M059J (cell line): ENCODE data around the gene NPAS4. TPM values are rescaled to one million over a fixed set of nuclear protein-coding genes. Genes with fewer than 3 reads are reported as not detected.
"Not testable (repeated sequence)": the region's sequence is repeated elsewhere in the genome, so short reads cannot be mapped to it uniquely, and the experiment has no call there.

Experiments
- DNase-seq: peaks from one replicate; pipeline ENCODE4 v3.0.0-alpha.2; 2012; ENCODE audit warnings: low read depth
- total RNA-seq: library from RNA; depleted of rRNA; stranded (reverse); fragments of >200 nt; shearing (Covaris generic); gene quantifications from 2 replicates; pipeline ENCODE4 v1.2.3, GENCODE V29; 2014; rRNA removed

The NPAS4 gene
- not detected in 2 replicates for total RNA-seq

GRCh38 chr11:66420671-66421476 is at the start of gene NPAS4:
Gene NPAS4, plus strand, starts transcription at chr11:66421035. Its CDS starts 145 bp downstream, at chr11:66421180.
- DNase-seq: no peak

DNA sequence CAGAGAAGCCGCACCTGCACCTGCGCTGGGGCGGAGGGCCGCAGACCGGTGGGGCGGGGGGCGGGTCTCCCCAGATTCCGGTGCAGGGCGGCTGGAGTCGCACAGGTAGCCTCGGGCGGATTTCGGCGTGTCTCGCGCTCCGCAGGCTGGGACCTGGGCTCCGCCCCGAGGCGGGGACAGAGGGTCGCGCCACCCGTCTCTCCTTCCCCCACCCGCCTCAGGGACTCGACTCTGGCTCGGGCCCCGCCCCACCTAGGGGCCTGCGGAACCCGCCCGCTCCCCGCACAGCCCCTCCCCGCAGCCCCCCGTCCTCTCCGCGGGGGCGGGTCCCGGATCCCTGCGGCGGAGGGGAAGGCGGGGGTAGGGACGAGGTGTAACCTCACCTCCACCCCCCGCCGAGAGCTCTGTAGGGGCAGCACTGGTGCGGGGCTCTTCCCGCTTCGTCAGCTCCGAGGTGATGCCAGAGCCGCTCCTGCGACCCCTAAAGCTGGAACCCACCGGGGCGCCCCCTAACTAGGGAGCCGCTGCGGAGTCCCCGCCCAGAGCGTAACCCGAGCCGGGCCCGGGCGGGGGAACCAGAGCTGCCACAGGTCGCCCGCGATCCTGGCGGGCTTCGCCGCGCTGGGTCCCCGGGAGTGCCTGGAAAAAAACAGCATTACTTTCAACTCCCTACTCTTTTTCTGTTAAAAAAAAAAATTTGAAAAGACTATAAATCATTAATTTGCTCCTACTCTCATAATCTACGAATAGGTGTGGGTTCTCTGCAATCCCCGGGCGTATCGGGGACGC is 49.0 kb upstream of the NPAS4 start, which contains the start of gene SLC29A2:
TSS of gene SLC29A2 (minus strand) at position 134 of the 789 bp plus-strand sequence. CDS start 169 bp downstream, outside the sequence.
- DNase-seq: peak; percentile 81

- no peak for DNase-seq
These were observed 47.6 kb upstream of the NPAS4 start for GRCh38 chr11:66373265-66373664.

- DNase-seq: not testable (repeated sequence)
These were observed 47.0 kb upstream of the NPAS4 start for GRCh38 chr11:66373690-66374287.

DNA sequence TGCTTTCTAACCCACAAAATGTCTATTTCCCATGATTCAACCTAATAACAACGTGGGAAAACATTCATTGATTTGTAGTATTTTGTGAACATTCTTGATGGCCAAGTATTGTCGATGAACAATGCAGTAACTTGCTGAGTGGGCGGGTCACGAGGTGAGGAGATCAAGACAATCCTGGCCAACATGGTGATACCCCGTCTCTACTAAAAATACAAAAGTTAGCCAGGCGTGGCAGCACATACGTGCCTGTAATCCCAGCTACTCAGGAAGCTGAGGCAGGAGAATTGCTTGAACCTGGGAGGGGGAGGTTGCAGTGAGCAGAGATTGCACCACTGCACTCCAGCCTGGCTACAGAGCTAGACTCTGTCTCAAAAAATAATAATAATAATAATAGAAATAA is 40.6 kb upstream of the NPAS4 start:
- DNase-seq: not testable (repeated sequence)

DNA sequence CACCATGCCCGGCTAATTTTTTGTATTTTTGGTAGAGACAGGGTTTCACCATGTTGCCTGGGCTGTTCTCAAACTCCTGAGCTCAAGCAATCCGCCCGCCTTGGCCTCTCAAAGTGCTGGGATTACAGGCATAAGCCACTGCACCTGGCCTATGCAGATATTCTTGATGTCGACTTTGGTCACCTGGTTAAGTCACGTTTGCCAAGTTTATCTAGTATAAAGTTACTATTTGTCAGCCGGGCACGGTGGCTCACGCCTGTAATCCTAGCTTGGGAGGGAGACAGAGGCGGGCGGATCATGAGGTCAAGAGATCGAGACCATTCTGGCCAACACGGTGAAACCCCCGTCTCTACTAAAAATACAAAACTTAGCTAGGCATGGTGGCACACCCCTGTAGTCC is 36.5 kb upstream of the NPAS4 start:
- not testable (repeated sequence) for DNase-seq

DNA sequence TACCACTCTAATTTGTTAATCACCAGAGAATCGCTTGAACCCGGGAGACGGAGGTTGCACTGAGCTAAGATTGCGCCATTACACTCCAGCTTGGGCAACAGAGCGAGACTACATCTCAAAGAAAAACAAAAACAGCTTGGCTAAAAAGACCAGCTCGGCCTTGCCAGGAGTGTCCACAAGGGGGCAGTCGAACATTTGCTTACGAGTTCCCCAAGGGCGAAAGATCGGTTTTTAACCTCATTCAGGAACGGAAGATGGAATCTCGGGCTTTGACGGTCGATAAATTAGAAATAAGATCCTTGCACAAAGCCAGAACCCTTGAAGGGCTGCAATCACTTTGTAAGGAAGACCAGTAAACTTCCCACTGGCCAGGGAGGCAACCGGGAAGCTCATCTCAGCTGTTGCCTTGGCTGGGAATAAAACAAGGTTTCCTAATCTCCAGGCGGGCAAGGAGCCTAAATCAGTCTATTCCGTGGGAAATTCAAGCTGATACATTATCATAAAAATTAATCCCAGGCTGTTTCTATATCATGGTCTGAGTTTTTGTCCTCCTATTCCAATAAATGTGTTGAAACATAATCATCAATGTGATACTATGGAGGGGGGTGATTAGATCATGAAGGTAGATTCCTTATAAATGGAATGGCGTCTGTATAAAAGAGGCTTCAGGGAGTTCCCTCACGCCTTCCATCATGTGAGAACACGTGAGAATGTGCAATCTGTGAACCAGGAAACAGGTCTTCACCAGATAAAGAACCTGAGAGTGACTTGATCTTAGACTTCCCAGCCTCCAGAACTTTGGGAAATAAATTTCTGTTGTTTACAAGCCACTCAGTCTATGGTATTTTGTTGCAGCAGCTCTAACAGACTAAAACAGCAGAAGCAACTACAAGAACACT is 34.4 kb upstream of the NPAS4 start:
- DNase-seq: peak; percentile 79

- DNase-seq: peak; percentile 83
These were observed 32.0 kb upstream of the NPAS4 start for GRCh38 chr11:66388780-66389386.

DNA sequence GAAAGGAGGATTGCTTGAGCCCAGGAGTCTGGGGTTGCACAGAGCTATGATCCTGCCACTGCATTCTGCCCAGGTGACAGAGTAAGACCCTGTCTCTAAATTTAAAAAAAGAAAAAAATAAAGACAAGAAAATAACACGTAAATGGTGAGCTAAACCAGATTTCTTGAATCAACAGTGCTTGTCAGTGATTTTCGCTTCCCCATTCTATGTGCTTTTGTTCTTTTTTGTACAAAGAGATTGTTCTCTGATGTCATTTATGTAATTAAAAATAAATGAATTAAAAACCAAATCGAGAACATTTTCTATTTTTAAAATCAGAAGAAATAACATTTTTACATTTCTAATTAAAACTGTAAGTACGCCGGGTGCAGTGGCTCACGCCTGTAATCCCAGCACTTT is 29.5 kb upstream of the NPAS4 start:
- DNase-seq: no peak

GRCh38 chr11:66393954-66394353 is 26.9 kb upstream of the NPAS4 start:
- no peak for DNase-seq

DNA sequence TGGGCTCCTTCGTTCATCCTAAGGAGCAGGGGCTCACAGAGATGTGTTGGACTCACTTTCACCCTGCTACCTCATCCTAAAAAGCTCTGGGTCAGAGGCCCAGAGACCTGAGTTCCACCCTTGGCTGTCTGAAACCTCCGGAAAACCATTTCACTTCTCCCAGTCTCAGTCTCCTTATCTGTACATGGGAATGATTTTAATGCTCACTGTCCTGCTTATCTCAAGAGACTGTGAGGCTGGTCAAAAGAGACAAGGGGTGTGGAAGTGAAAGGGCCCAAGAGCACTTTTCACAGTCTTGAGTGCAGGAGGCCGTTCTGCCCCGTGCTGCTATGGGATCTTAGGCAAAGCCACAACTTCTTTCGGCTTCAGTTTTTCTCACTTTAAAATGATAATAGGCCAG is 13.2 kb upstream of the NPAS4 start:
- DNase-seq: no peak

GRCh38 chr11:66408488-66409214 is 12.2 kb upstream of the NPAS4 start:
- DNase-seq: peak; percentile 89

DNA sequence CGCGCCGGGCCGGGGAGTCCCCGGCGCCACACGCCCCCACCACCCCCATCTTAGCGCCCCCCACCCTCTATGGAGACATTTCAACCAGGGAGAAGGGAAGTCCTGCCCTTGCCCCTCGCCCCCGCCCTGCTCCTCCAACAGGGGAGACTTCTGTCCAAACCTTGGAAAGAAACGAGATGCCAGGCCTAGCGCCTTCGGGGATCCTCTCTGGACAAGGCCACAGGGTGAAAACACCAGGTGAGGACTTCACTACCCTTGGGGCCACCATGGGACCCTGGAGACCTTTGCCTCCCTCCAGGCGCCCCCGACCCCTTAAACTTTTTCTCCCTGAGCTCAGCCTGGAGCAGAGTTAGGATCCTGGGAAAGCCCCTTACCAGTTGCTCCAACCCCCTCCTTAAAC is 11.6 kb upstream of the NPAS4 start:
- DNase-seq: no peak

DNA sequence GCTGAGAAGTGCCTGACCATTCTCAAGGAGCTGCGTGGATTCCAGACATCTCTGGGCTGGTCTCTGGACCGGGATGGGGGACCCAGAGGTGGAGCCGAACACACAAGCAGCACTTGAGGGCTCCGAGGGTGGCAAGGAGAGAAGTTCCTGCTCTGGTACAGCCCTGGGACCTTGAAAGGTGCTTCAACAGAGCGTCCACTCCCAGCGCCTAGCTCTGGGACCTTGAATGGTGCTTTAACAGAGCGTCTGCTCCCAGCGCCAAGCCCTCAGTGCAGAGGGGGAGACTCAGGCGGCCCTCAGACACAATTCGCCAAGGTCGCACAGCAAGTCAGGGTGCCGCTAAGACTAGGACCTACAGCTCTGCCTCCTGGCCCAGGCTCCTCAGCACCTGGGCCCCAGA is 10.6 kb upstream of the NPAS4 start:
- DNase-seq: no peak

GRCh38 chr11:66411323-66411722 is 9.5 kb upstream of the NPAS4 start:
- DNase-seq: no peak

DNA sequence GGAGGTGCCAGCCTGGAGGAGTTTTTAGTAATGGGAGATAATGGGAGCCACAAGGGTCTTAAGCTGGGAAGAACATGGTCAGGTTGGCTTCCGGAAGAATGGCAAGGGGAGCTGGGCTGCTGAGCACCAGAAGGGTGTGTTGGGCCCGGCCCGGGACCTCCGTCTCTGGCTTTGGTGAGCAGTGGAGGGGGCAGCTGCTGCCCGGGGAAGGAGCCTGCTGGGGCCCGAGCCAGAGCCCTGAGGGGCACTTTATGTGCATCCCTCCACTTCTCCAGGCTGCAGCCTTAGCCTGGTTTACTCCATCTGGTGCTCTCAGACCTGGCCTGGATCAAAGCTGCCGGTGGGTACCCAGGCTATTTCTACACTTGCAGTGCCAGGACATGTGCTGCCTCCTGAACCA is 8.7 kb upstream of the NPAS4 start:
- no peak for DNase-seq

GRCh38 chr11:66413167-66413566 is 7.7 kb upstream of the NPAS4 start:
- DNase-seq: no peak

DNA sequence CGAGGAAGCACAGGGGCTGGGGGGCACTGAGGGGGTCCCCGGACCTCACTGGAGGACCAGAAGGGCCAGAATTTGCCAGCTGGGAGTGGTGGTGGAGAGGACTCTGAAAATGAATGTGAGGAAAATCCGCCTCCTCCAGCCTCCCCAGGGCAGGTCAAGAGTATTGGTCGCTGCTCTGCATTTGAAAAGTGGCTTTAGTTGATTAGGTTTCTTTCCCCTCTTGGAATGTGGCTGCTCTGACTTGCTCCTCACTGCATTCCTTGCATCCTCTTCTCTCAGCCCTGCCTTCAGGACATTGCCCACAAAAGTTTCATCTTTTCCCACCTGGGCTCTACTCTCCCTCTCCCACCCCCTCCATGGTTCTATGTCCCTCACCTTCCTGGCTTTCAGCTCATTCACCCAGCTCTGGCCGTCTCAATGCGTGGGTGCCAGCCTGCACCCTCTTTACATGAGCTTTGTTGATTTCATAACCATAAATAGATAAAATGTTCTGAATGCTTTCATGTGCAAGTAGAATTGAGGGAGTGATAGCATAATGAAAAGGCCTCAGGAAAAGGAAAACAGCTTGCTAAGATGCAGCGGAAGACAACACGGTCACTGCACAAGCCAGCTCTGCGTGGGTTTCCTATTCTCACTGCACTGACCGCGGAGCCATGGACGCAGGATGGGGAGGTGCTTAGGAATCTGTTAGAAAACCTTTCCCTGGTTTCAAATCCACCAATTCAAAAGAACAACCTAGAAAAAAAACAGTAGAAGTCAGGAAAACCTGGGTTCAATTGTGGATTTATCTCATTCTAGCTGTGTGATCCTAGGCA is 6.5 kb upstream of the NPAS4 start:
- no peak for DNase-seq

- DNase-seq: no peak
These were observed 5.4 kb upstream of the NPAS4 start for GRCh38 chr11:66415423-66415822.
